Spleen (tissue), 7 donors: ENCODE results near the gene OR6S1.

ENCODE experiments used
- CTCF ChIP-seq, 11 experiments: fragments of 200-600 bp in 7 of 11; fragments of 450-650 bp in 4 of 11; sonication (generic) in 4 of 11; IDR thresholded peaks in 8 of 11; conservative IDR thresholded peaks in 3 of 11; 1 replicate in 7 of 11; 2 replicates in 4 of 11; pipeline versions ENCODE4 v1.4.0 to v1.8.0; 2016 to 2021; ENCODE audit warnings: antibody characterized with exemption in 11 of 11, inconsistent platforms in 4 of 11, mild to moderate bottlenecking in 1 of 11
- POLR2A ChIP-seq, 3 donors: fragments of 450-650 bp; IDR thresholded peaks; one replicate each; pipeline ENCODE4 v1.5.1; 2017; ENCODE audit warnings: antibody characterized with exemption in 3 of 3, mild to moderate bottlenecking in 1 of 3
- donor health status: DM: no; HTN: no; CAD: no; lungs with moderate emphysema.
- donor health status: DM: no; HTN: no; CAD: no.
- donor health status: DM: no; HTN: no; CAD: no.

GRCh38 chr14:20642182-20642581 lies 691 bp upstream of the OR6S1 start:
- no peak for TF ChIP-seq CTCF (IDR thresholded peaks at IDR 0.05 in 8 of 11, conservative IDR thresholded peaks at IDR 0.05 in 3 of 11)
- TF ChIP-seq POLR2A (IDR thresholded peaks at IDR 0.05) = no peak
